NCI-H1436 (cell line): ENCODE measurements around the gene BRSK2.
"Not testable (repeated sequence)": the region's sequence is repeated elsewhere in the genome, so short reads cannot be mapped to it uniquely, and the experiment has no call there.

Experiments used
- DNase-seq: peaks from one replicate; lab custom pipeline; 2025; lab: John Stamatoyannopoulos, UW

Gene BRSK2

GRCh38 chr11:1501421-1502167 is 111.9 kb downstream of the BRSK2 start:
- no peak for DNase-seq

- no peak for DNase-seq
These were observed 112.6 kb downstream of the BRSK2 start for GRCh38 chr11:1502168-1502953.

GRCh38 chr11:1502954-1503707 is 113.4 kb downstream of the BRSK2 start:
- no peak for DNase-seq

- DNase-seq: no peak
These were observed 114.0 kb downstream of the BRSK2 start for GRCh38 chr11:1503708-1504104.

- no peak for DNase-seq
These were observed 114.4 kb downstream of the BRSK2 start for GRCh38 chr11:1504138-1504537.

GRCh38 chr11:1504581-1505290 is 115.0 kb downstream of the BRSK2 start:
- no peak for DNase-seq

GRCh38 chr11:1505480-1505879 is 115.7 kb downstream of the BRSK2 start:
- DNase-seq: no peak

- no peak for DNase-seq
These were observed 117.2 kb downstream of the BRSK2 start for GRCh38 chr11:1506981-1507380.

GRCh38 chr11:1507381-1508140 is 117.8 kb downstream of the BRSK2 start:
- DNase-seq: no peak

GRCh38 chr11:1508491-1508891 is 118.8 kb downstream of the BRSK2 start:
- no peak for DNase-seq

- DNase-seq: no peak
These were observed 119.3 kb downstream of the BRSK2 start for GRCh38 chr11:1508986-1509385.

GRCh38 chr11:1509626-1510255 is 120.0 kb downstream of the BRSK2 start:
- DNase-seq: no peak

GRCh38 chr11:1510351-1510750 is 120.6 kb downstream of the BRSK2 start:
- not testable (repeated sequence) for DNase-seq

- no peak for DNase-seq
These were observed 121.2 kb downstream of the BRSK2 start for GRCh38 chr11:1510928-1511327.

GRCh38 chr11:1511937-1512496 is 122.3 kb downstream of the BRSK2 start:
- no peak for DNase-seq
